SK-N-SH (cell line): ENCODE measurements around the gene DROSHA. TPM values are rescaled to one million over a fixed set of nuclear protein-coding genes. Genes with fewer than 3 reads are reported as not detected.

Experiments
- CTCF ChIA-PET: fragments of 300-600, 350-600 bp; formaldehyde crosslinking; extraction: SDS; loops from one replicate; lab custom pipeline; 2021; lab: Yijun Ruan, JAX
- POLR2A ChIA-PET: fragments of 350-600 bp; sonication (Branson Sonifier 250); formaldehyde crosslinking; extraction: SDS; loops from one replicate; lab custom pipeline; 2020; ENCODE audit warnings: antibody characterized with exemption, inconsistent platforms; lab: Yijun Ruan, JAX
- DNase-seq: peaks from one replicate; pipeline ENCODE4 v3.0.0; 2012
- H2AFZ ChIP-seq: fragments of 200-600 bp; sonication (generic); 2 replicates; pipeline ENCODE4 v1.8.1; 2016; ENCODE audit warnings: antibody characterized with exemption, mild to moderate bottlenecking, low read depth
- H3F3A ChIP-seq: fragments of 200-600 bp; sonication (generic); replicated peaks from 2 replicates; pipeline ENCODE3; 2016; ENCODE audit warnings: antibody characterized with exemption, mild to moderate bottlenecking; ENCODE audit not compliant: insufficient read depth
- H3K27ac ChIP-seq, 2 experiments: fragments of 200-500 bp in 1 of 2; fragments of 200-600 bp in 1 of 2; sonication (Bioruptor generic) in 1 of 2; sonication (generic), shearing (Covaris generic) in 1 of 2; 2 replicates each; pipeline versions ENCODE4 v1.5.1 to v1.6.1; 2014 to 2016; ENCODE audit warnings: low read depth in 2 of 2, inconsistent platforms in 1 of 2, low read length in 1 of 2, mild to moderate bottlenecking in 1 of 2, mixed read lengths in 1 of 2
- H3K27me3 ChIP-seq: fragments of 200-600 bp; sonication (generic), shearing (Covaris generic); 2 replicates; pipeline ENCODE4 v1.6.1; 2016; ENCODE audit warnings: mixed run types; ENCODE audit not compliant: insufficient read depth
- H3K36me3 ChIP-seq, 2 experiments: fragments of 200-500 bp in 1 of 2; fragments of 200-600 bp in 1 of 2; sonication (Bioruptor generic) in 1 of 2; sonication (generic) in 1 of 2; replicated peaks in 1 of 2; 2 replicates each; pipeline versions ENCODE3 to v1.5.1; 2014 to 2016; ENCODE audit warnings: low read length in 1 of 2, mild to moderate bottlenecking in 1 of 2; ENCODE audit not compliant: insufficient read depth in 2 of 2, control insufficient read depth in 1 of 2
- H3K4me1 ChIP-seq, 2 experiments: fragments of 200-500 bp in 1 of 2; fragments of 200-600 bp in 1 of 2; sonication (Bioruptor generic) in 1 of 2; sonication (generic), shearing (Covaris generic) in 1 of 2; 2 replicates each; pipeline versions ENCODE4 v1.5.1 to v1.6.1; 2014 to 2016; ENCODE audit warnings: low read depth in 1 of 2, low read length in 1 of 2, mixed run types in 1 of 2; ENCODE audit not compliant: insufficient read depth in 2 of 2, control insufficient read depth in 1 of 2
- H3K4me2 ChIP-seq: fragments of 200-600 bp; sonication (generic), shearing (Covaris generic); 2 replicates; pipeline ENCODE4 v1.6.1; 2017; ENCODE audit warnings: mixed run types
- H3K4me3 ChIP-seq, 2 experiments: fragments of 200-500 bp in 1 of 2; fragments of 200-600 bp in 1 of 2; sonication (Bioruptor generic) in 1 of 2; sonication (generic), shearing (Covaris generic) in 1 of 2; 2 replicates each; pipeline versions ENCODE4 v1.5.1 to v1.8.1; 2014 to 2016; ENCODE audit warnings: low read depth in 2 of 2, inconsistent platforms in 1 of 2, low read length in 1 of 2, mild to moderate bottlenecking in 1 of 2, mixed read lengths in 1 of 2, moderate library complexity in 1 of 2
- H3K79me2 ChIP-seq: fragments of 200-600 bp; sonication (generic); 2 replicates; pipeline ENCODE4 v1.8.1; 2017; ENCODE audit warnings: mild to moderate bottlenecking; ENCODE audit not compliant: insufficient read depth
- H3K9ac ChIP-seq: fragments of 200-600 bp; sonication (generic); 2 replicates; pipeline ENCODE4 v1.6.1; 2017; ENCODE audit warnings: mixed run types
- H3K9me2 ChIP-seq: fragments of 200-600 bp; sonication (generic); 2 replicates; pipeline ENCODE4 v1.6.1; 2017; ENCODE audit warnings: mixed run types
- H3K9me3 ChIP-seq: fragments of 200-600 bp; sonication (generic); 2 replicates; pipeline ENCODE4 v1.6.1; 2017; ENCODE audit warnings: mixed run types, mild to moderate bottlenecking, moderate library complexity
- H4K20me1 ChIP-seq: fragments of 200-600 bp; sonication (generic); 2 replicates; pipeline ENCODE4 v1.6.1; 2017; ENCODE audit warnings: mild to moderate bottlenecking, mixed run types; ENCODE audit not compliant: insufficient read depth
- EP300 ChIP-seq, 2 experiments: IDR thresholded peaks; 2 replicates each; pipeline versions ENCODE4 v1.4.0 to v1.6.1; 2012; ENCODE audit warnings: borderline replicate concordance in 1 of 2, low read depth in 1 of 2, low read length in 1 of 2
- EZH2phosphoT487 ChIP-seq: fragments of 200-600 bp; sonication (generic); IDR thresholded peaks from 2 replicates; pipeline ENCODE4 v1.6.1; 2017; ENCODE audit warnings: low read depth, mixed run types, mild to moderate bottlenecking, antibody characterized with exemption, moderate library complexity, borderline replicate concordance
- GABPA ChIP-seq: IDR thresholded peaks from 2 replicates; pipeline ENCODE4 v1.4.0; 2012; ENCODE audit warnings: low read depth, mild to moderate bottlenecking
- IRF3 ChIP-seq: fragments of 150-350 bp; IDR thresholded peaks from 2 replicates; pipeline ENCODE4 v1.6.1; 2016; ENCODE audit warnings: mild to moderate bottlenecking, low read depth, low read length
- MAX ChIP-seq: IDR thresholded peaks from 2 replicates; pipeline ENCODE4 v1.4.0; 2012; ENCODE audit warnings: low read depth
- MXI1 ChIP-seq: IDR thresholded peaks from 2 replicates; pipeline ENCODE4 v1.6.1; 2012; ENCODE audit warnings: mild to moderate bottlenecking, low read depth, low read length, improper control_type of control experiment
- NFIC ChIP-seq: IDR thresholded peaks from 2 replicates; pipeline ENCODE4 v1.4.0; 2012; ENCODE audit warnings: borderline replicate concordance
- REST ChIP-seq: IDR thresholded peaks from 2 replicates; pipeline ENCODE4 v1.6.1; 2012; ENCODE audit warnings: mild to moderate bottlenecking, low read depth, low read length, moderate library complexity
- TCF12 ChIP-seq: IDR thresholded peaks from 2 replicates; pipeline ENCODE4 v1.4.0; 2012
- USF2 ChIP-seq: fragments of 150-350 bp; IDR thresholded peaks from 2 replicates; pipeline ENCODE4 v1.6.1; 2017; ENCODE audit warnings: antibody characterized with exemption, low read length, low read depth, borderline replicate concordance
- WGBS: methylation state at CpG from one replicate; pipeline ENCODE4 v1.1.6; 2017; ENCODE audit warnings: low lambda C conversion rate; 5-methylcytosine and 5-hydroxymethylcytosine counted together
- polyA plus RNA-seq, 3 experiments: library from polyadenylated mRNA; depleted of rRNA; stranded (reverse); fragments of >200 nt; gene quantifications; 2 replicates each; pipeline ENCODE4 v1.2.3, GENCODE V29; 2012

The DROSHA gene
- polyA plus RNA-seq, 1 of the 3 experiments (the other 2 are of a cell fraction): 49.3 TPM

- no peak for TF ChIP-seq REST
- no peak for TF ChIP-seq EZH2phosphoT487
- no peak for TF ChIP-seq GABPA
- no peak for TF ChIP-seq EP300 (IDR thresholded peaks at IDR 0.05; ENCODE audit: borderline replicate concordance in 1 of 2, low read depth in 1 of 2, low read length in 1 of 2)
- TF ChIP-seq MAX: no peak
- TF ChIP-seq IRF3: no peak
- no peak for TF ChIP-seq MXI1
Observed at GRCh38 chr5:31443572-31443971, 88.3 kb downstream of the DROSHA start (continued).

GRCh38 chr5:31442058-31442745 lies 89.7 kb downstream of the DROSHA start:
- no peak for DNase-seq
- peak; percentile 42; the same call in 1 of the 2 replicates for TF ChIP-seq NFIC
- no peak for TF ChIP-seq USF2
- TF ChIP-seq TCF12: peak; percentile 59; the same call in 1 of the 2 replicates
- no peak overlapping the region for H3K9ac ChIP-seq
- ChIA-PET CTCF (no interaction called here), POLR2A (no interaction called here)
- H3K9me2 ChIP-seq: no peaks in the 10 kb centered on the region
- H3K9me3 ChIP-seq: no peaks in the 10 kb centered on the region
- no peak overlapping the region for H2AFZ ChIP-seq
- H4K20me1 ChIP-seq: no peaks in the 10 kb centered on the region
- H3K79me2 ChIP-seq: no peaks in the 10 kb centered on the region; the same call in 1 of the 2 replicates
- no peak overlapping the region for H3K4me3 ChIP-seq
- peaks cover 3 to 8% of the 10 kb centered on the region in 2 experiments; a peak in 3 of 4 replicates for H3K4me1 ChIP-seq
- peak overlapping the region; percentile 35 to 58; a peak in 3 of 4 replicates for H3K27ac ChIP-seq
- no peaks in the 10 kb centered on the region for H3K27me3 ChIP-seq
- peaks cover 5% of the 10 kb centered on the region for H3F3A ChIP-seq
- H3K36me3 ChIP-seq: peaks cover 30 to 34% of the 10 kb centered on the region in 2 experiments
- WGBS: 66% methylated on average over 3 of the region's 3 CpGs
- no peak overlapping the region for H3K4me2 ChIP-seq
